Left renal pelvis (tissue), 4 donors: Measurements from ENCODE around the gene CXXC4. TPM values are rescaled to one million over a fixed set of nuclear protein-coding genes. Genes with fewer than 3 reads are reported as not detected.

Experiments used
- DNase-seq, 4 donors: peaks; one replicate each; pipeline ENCODE4 v3.0.0-alpha.2; 2013; ENCODE audit warnings: low read depth in 4 of 4, low spot score in 3 of 4
- polyA plus RNA-seq, 4 donors: library from polyadenylated mRNA; unstranded; fragments of 120-200 nt; gene quantifications; one replicate each; pipeline ENCODE4 v1.2.1, GENCODE V29; 2013; ENCODE audit not compliant: insufficient read length in 4 of 4

CXXC4 gene
- polyA plus RNA-seq, result 1 to 10 TPM; 3.6 to 9.6 (median 9.3) TPM

GRCh38 chr4:104494822-104495559, at the start of gene CXXC4:
TSS of gene CXXC4 (minus strand) at chr4:104494894. CDS start at chr4:104491802, 3,092 bp downstream.
- peak in 2 of 4 donors; percentile 75 to 82 for DNase-seq

- no peak for DNase-seq
These were observed 38.5 kb upstream of the CXXC4 start for GRCh38 chr4:104533156-104533555.

GRCh38 chr4:104532677-104533076, 38.0 kb upstream of the CXXC4 start:
- no peak for DNase-seq

GRCh38 chr4:104531390-104531789, 36.7 kb upstream of the CXXC4 start:
- DNase-seq, result no peak

- no peak for DNase-seq
These were observed 35.7 kb upstream of the CXXC4 start for GRCh38 chr4:104530426-104530825.

- DNase-seq, result no peak
These were observed 29.9 kb upstream of the CXXC4 start for GRCh38 chr4:104524591-104524990.

- DNase-seq, result no peak
These were observed 29.3 kb upstream of the CXXC4 start for GRCh38 chr4:104524026-104524425.

- DNase-seq, result no peak
These were observed 24.9 kb upstream of the CXXC4 start for GRCh38 chr4:104519588-104519987.

GRCh38 chr4:104516884-104517283, 22.2 kb upstream of the CXXC4 start:
- no peak for DNase-seq

GRCh38 chr4:104508224-104508623, 13.5 kb upstream of the CXXC4 start:
- DNase-seq, result no peak

- DNase-seq, result no peak
These were observed 12.4 kb upstream of the CXXC4 start for GRCh38 chr4:104507112-104507511.

GRCh38 chr4:104504536-104504935, 9.8 kb upstream of the CXXC4 start:
- no peak for DNase-seq

- DNase-seq, result no peak
These were observed 7.8 kb upstream of the CXXC4 start for GRCh38 chr4:104502471-104502870.

- no peak for DNase-seq
These were observed 6.6 kb upstream of the CXXC4 start for GRCh38 chr4:104501290-104501689.

GRCh38 chr4:104500442-104500841, 5.7 kb upstream of the CXXC4 start:
- DNase-seq, result no peak

GRCh38 chr4:104494185-104494584, 509 bp downstream of the CXXC4 start:
- DNase-seq, result no peak

- no peak for DNase-seq
These were observed 1.4 kb downstream of the CXXC4 start for GRCh38 chr4:104493081-104493831.

- no peak for DNase-seq
These were observed 2.4 kb downstream of the CXXC4 start for GRCh38 chr4:104492183-104492771.

- DNase-seq, result no peak
These were observed 3.1 kb downstream of the CXXC4 start for GRCh38 chr4:104491481-104492182.

GRCh38 chr4:104490770-104491480, 3.8 kb downstream of the CXXC4 start:
- peak in 3 of 4 donors; percentile 72 to 87 (median 74) for DNase-seq
